NCI-H2171 (cell line): Measurements from ENCODE around the gene PHF2.
"Not testable (repeated sequence)": the region's sequence is repeated elsewhere in the genome, so short reads cannot be mapped to it uniquely, and the experiment has no call there.

Experiments
- DNase-seq: peaks from one replicate; lab custom pipeline; 2025; lab: John Stamatoyannopoulos, UW

The PHF2 gene

DNA sequence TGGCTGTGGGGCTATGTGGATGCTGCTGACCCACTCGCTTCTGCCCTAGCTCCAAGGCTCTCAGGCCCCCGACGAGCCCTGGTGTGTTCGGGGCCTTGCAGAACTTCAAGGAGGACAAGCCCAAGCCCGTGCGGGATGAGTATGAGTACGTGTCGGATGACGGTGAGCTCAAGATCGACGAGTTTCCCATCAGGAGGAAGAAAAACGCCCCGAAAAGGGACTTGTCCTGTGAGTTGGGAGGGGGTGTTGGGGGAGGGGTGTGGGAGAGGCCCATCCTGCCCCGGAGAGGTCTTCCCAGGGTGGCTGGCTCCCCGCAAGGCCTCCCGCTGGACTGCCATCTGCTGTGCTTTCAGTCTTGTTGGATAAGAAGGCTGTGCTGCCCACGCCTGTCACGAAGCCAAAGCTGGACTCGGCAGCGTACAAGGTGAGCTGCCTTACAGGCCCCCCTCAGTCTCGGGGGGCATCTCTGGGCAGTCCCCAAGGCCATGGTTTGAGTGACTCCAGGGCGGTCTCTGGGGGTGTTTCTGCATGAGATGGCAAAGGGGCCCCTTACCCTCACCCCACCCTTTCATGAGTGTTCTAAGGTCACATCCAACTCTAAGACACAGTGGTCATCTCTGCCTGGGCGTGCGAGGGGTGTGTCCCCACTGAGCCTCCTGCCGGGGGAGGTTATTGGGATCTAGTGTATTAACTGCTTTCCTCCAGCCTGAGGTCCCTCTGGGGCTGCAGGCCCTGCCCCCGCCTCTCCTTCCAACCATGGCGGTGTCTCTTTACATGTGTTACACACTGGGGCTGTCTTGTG, 89.5 kb downstream of the PHF2 start:
- no peak for DNase-seq

DNA sequence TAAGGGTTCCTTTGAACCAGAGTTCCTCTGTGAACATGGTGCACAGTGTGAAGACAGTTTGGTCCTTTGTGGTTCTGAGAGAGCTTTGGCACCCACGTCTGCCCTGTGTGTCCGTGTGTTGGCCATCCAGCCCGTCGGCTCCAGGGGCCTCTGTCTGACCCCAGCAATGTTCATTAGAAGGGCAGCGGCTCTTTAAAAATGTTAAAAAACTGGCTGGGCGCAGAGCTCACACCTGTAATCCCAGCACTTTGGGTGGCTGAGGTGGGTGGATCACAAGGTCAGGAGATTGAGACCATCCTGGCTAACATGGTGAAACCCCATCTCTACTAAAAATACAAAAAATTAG, 90.0 kb downstream of the PHF2 start:
- DNase-seq, result not testable (repeated sequence)

DNA sequence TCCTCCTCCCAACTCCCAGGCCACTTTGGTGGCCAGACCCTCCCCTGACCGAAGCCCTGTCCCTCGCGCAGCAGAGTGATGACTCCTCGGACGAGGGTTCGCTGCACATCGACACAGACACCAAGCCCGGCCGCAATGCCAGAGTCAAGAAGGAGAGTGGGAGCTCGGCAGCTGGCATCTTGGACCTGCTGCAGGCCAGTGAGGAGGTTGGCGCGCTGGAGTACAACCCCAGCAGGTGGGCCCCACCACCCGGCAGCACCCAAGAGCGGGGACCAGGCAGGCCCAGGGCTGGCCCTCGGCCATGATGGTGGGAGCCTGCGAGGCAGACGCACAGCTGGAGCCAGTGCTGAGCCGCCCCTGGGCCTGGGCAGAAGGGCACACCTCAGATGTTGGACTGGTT, 90.6 kb downstream of the PHF2 start:
- DNase-seq, result no peak

DNA sequence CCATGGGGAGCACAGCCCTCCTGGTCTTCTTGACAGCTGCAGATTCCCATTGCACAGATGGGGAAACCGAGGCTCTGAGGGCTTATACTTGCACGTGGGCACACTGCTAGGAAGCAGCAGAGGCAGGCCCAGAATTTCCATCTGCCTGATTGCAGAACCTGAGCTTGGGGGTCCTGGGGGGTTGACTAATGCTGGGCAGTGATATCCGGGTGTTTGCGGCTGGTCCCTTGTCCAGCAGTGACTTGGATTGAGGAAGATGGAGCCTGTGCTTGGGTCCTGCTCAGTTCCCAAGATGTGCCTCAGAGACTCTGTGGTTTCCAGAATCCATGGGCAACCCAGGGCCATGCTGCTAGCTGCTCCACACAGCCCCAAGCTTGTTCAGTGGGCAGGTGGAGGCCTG, 91.2 kb downstream of the PHF2 start:
- DNase-seq, result no peak

DNA sequence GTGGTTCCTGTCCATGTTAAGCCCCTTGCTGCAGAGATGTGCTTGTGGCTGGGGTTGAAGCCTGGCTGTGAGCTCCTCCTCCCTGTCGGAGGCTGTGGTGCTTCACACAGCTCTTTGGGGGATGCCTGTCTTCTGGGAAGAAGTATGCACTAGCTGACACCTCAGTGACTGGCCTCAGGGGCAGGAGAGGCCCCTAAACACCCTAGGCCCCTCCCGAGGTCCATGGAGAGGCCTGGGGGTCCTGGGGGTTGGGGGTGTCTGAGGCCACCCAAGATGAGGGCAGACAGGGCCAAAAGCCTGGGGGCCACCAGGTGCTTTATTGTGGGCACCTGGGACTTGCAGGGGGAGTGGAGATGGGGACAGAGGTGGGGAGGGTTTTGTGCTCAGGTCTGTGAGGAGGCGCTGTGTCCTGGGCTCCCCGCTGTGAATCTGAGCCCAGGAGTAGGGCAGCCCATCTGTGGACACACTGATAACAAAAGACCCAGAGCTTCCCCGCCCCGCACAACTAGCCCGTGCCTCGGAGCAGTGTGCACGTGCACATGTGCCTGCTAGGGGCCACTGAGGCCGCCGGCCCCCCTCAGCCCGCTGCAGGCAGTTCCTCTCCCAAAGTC, 92.0 kb downstream of the PHF2 start:
- DNase-seq, result no peak

DNA sequence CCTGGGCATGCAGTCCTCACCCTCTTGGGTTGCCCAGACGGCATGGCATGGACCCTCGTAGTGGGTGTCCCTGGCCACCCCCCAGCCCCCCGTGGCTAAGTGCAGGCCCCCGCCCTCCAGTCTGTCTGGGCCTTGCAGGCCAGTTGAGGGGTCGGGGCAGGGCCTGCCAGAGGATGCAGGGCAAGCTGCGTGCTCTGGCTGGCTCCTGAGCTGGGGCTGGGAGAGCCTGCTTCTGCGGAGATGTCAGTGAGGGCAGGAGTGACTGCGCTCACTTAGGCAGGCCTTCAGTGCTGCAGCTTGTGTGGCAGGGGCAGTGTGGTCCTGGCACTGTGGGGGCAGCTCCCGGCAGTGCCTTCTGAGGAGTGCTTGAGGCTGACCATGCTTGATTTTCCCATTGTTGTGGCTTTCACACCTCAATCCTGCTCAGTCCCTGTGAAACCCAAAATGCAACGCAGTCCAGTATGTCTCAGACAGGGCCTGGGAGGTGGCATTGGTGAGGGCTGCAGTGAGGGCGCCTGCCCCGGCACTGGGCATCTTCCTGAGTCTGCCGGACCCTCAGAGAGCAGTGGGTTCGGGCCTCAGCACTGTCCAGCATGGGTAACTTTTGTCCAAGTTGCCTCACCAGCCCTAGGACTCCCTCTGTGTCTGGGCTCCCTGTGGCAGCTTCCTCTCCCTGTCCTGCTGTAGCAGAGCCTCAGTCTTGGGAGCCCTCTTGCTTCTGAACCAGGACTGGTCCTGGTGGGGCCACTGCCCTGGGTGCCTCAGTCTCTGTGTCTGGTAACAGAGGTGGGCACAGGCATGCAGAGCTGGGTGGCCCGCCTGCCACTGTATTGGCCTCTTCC, 93.0 kb downstream of the PHF2 start:
- no peak for DNase-seq

DNA sequence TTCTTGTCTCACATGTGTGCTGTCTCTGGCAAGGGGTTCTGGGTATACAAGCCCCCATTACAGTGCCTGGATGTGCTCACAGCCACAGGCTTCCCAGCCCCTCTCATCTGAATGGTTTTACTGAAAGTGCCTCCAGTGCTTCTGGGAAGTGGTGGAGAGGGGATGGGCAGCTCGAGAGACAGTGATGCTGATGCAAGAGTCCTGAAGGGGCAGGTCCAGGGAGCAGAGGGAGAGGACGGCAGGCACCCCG, 93.5 kb downstream of the PHF2 start:
- DNase-seq, result no peak

DNA sequence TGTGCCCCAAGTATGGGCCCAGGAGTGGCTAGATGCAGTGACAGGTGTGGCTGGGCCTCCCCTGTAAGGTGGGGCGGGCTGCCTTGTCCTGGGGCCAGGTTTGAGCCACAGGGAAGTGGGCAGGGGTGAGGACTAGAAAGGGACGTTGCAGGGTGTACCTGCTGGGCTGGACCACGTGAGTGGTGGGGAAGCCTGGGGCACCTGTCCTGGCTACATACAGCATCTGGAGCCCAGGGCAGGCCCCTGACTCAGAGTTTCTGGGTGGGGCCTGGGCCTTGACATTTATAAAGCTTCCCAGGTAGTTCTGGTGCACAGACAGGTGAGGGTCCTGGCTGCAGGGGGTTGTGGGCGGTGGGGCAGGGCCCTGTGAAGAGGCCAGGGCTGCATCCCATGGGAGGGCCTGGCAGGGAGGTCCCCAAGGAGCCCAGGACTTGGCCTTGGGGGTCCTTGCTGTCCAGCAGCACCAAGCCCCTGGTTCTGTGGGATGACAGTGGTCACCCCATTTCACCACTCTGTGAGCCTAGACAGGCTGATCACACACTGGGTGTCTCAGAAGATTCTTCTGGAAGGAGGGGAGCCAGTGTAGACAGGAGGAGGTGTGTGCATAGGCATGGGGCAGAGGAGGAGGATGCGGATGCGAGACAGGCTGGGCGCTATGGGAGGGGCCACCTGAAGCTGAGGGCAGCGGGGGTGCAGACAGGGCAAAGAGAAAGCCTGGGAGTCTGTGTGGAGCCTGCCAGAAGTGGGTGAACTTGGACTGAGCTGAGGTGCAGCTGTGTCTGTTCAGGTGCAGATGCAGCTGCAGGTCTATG, 94.0 kb downstream of the PHF2 start:
- DNase-seq, result no peak

DNA sequence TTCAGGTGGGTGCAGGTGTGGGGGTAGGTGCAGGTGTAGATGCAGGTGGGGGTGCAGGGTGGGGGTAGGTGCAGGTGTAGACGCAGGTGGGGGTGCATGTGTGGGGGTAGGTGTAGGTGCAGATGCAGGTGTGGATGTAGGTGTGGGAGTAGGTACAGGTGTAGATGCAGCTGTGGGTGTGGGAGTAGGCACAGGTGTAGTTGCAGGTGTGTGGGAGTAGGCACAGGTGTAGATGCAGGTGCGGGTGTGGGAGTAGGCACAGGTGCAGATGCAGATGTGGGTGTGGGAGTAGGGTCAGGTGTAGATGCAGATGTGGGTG, 94.6 kb downstream of the PHF2 start:
- DNase-seq, result no peak

DNA sequence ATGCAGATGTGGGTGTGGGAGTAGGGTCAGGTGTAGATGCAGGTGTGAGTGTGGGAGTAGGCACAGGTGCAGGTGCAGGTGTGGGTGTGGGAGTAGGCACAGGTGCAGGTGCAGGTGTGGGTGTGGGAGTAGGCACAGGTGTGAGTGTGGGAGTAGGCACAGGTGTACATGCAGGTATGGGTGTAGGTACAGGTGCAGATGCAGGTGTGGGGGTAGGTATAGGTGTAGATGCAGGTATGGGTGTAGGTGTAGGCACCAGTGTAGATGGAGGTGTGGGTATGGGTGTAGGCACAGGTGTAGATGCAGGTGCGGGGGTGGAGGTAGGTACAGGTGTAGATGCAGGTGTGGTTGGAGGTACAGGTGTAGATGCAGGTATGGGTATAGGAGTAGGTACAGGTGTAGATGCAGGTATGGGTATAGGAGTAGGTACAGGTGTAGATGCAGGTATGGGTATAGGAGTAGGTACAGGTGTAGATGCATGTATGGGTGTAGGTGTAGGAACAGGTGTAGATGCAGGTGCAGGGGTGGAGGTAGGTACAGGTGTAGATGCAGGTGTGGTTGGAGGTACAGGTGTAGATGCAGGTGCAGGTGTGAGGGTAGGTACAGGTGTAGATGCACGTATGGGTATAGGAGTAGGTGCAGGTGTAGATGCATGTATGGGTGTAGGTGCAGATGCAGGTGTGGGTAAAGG, 96.1 kb downstream of the PHF2 start:
- DNase-seq, result not testable (repeated sequence)

DNA sequence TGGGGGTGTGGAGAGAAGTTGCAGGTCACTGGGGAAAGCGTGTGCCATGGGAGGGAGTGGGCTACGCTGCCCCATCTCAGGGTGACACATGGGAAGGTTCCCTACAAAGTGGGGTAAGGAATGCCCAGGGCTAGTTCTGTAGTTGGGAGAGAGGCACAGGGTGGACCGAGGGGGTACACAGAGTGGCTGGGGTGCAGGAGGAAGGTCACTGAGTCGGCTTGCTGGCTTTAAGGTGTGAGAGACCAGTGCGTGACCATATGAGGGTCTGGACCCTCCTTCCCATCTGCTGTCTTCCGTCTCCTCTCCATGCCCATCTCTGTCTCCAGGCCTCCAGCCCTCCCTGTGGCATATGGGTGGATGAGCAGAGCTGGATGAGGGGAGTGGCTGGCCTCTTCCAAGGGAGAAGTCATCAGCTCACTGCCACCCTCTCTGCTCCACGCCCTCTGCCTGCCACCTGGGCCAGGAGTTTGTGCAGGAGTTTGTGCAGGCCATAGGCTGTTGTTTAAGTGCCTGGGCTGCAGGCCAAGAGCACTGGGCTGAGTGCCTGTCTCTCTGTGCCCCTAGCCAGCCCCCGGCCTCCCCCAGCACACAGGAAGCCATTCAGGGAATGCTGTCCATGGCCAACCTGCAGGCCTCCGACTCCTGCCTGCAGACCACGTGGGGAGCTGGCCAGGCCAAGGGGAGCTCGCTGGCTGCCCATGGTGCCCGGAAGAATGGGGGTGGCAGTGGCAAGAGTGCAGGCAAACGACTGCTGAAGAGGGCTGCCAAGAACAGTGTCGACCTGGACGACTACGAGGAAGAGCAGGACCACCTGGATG, 96.8 kb downstream of the PHF2 start:
- DNase-seq, result no peak

DNA sequence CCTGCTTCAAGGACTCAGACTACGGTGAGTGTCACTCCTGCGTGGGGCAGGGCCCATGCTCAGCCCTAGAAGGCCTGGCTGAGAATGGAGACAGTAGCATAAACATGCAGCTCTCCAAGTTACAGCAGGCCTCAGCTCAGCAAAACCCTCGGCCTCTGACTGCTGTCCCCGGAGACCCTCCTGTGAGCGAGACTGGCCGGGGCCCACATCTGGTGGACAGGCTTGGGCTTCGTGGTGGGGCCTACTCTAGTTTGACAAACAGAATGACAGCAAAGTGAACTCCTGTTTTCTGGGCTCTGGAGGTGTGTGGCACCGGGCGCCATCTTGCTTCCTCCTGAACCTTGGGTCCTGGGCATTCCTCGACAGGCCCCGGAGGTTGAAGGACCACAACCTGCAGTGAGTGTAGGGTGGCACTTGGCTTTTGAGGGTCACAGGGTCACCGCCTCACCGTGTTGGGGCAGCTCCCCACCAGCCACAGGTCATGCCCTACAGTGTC, 97.5 kb downstream of the PHF2 start:
- no peak for DNase-seq

DNA sequence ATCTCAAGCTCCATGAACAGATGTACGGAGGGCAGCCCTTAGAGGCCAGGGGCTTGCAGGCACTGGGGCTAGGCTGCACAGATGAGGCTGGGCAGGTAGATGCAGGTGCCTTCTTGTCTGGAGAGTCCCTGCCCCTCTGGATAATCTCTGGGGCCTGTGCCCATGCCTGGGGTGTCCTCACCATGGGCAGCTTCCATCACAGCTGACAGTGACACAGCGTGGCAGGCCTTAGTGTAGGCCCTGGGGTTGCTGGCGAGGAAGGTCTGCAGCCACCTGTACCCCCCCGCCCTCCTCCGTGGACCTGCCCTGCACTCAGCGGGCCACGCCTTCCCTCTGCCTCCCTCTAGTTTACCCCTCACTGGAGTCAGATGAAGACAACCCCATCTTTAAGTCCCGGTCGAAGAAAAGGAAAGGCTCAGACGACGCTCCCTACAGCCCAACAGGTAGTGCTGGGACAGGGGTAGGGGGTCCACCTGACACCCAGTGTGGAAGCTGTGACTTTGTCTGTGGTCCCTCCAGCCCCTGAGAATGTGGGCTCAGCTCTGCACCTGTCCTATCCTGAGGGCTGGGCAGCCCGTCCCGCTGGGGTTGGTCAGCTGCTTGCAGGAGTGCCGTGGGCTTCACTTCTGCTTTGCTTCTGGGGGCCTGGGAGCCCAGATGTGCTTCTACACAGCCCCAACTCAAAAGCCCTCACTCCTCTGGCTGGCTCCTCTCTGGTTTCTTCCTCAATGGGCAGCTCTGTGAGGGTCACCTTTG, 98.4 kb downstream of the PHF2 start:
- no peak for DNase-seq

DNA sequence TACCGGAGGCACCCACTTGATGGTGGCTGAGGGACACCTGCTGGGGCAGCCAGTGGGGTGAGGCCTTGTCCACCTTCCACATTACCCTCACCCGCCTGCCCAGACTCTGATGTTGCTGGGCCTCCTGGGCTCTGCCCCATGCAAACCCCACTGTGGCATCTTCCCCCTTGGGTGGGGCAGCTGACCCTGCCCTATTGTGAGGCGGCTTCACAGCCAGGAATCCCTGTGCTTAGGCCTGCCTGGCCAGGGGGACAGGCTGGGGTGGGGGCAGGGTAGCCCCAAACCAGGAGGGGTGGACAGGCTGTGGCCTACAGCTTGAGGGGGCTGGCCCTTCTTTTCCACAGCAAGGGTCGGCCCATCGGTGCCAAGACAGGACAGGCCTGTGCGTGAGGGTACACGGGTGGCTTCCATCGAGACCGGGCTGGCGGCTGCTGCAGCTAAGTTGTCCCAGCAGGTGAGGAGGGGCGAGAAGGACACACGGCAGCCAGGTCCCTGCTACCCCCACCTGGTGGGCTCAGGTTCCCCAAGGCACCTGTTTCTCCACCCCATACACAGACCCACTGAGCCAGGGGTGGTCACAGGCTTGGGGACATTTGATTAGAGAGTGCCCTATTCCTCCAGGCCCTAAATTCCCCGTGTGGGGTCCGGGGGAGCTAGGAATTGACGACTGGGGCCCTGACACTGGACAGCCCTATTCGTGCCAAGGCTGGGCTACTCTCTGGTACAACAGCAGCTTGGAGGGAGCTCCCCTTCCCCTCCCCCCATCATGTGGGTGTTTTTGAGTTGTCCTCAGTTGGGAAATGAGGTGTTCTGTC, 99.2 kb downstream of the PHF2 start:
- no peak for DNase-seq

DNA sequence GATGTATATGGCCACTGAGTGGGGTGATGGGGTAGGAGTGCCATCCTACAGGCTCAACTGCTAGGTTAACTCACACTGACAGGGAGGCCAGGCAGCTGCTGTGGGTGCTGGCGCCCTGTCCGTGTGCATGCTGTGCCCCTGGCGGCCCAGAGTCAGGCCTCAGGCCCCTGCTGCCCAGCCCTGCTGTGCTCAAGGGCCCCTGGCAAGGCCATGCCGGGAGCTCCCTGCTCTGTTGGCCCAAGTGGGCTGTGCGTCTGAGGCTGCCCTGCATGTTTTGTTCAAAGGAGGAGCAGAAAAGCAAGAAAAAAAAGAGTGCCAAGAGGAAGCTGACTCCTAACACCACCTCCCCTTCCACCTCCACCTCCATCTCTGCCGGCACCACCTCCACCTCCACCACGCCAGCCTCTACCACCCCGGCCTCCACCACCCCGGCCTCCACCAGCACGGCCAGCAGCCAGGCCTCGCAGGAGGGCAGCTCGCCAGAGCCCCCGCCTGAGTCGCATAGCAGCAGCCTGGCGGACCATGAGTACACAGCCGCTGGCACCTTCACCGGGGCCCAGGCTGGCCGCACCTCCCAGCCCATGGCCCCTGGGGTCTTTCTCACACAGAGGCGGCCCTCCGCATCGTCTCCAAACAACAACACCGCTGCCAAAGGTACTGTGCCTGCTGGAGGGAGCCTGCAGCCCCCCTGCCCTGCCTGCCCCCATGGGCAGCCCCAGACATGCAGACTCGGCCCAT, 100.1 kb downstream of the PHF2 start:
- DNase-seq, result no peak

DNA sequence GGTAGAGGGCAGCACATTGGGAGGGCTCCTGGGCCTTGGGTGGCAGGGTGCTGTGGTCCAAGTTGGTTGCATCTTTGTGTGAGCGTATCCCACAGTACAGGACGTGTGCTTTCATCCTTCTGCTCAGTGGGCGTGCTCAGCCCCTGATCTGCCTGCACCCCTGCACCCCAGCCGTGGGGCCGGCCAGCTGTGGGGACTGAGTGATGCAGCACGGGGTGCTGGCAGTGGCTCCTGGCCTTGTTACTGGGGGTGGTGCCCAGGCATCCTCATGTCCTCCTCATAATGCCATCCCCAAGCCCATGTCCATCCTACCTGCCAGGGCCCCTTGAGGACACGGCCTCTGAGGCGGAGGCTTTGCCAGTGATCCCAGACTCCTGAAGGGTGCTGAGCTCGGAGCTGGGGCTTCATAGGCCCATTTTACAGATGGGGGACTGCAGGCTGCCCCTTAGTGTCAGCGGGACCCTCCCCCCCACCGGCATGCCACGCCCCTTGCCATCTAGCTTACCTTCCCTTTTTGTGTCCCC, 100.7 kb downstream of the PHF2 start:
- no peak for DNase-seq

DNA sequence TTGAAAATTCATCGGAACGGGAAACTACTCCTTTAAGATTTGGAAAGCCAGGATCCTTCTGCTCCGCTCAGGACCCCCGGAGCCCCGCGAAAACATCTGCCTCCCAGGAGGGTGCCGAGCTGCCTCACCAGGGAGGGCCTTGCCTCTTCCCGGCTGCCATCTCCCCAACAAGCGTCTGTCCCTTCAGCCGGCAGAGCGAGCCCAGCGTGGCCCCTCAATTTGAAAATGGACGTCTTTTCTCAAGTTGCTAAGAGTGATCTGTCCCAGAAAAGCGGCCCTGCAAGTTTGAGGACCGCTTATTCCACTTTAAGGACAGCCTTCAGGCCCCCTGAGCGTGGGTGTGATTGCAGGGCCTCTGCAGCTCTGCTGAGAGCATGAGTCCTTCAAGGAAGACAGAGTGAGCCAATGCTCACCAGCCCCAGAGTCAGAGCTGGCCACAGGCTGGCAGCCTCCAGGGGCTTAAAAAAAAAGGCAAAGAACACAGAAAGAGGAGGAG, 101.3 kb downstream of the PHF2 start:
- DNase-seq, result no peak
